Activated naive CD8-positive, alpha-beta T cell treated with anti-CD3 and anti-CD28 coated beads, Interleukin-2, amount 10 ng/mL, durations not matched to agents 7 days and 5 days (primary cell): ENCODE results near the gene YEATS2. TPM values are rescaled to one million over a fixed set of nuclear protein-coding genes. Genes with fewer than 3 reads are reported as not detected.

Source experiments
- ATAC-seq: fragments of 150-1000 bp; cut with Tn5 transposase; one replicate; pipeline ENCODE4 v1.10.0; 2021; ENCODE audit warnings: low read depth, moderate library complexity
- POLR2A ChIA-PET: fragments of 350-600 bp; sonication (Branson Sonifier 250); formaldehyde crosslinking; loops from one replicate; lab custom pipeline; 2021; ENCODE audit warnings: antibody characterized with exemption; lab: Charles Lee
- DNase-seq: peaks from one replicate; pipeline ENCODE4 v3.0.0; 2021
- H3K27ac Mint-ChIP-seq: one replicate; pipeline ENCODE4 v1.8.0; 2022; ENCODE audit warnings: mild to moderate bottlenecking, mixed read lengths
- H3K27me3 Mint-ChIP-seq: one replicate; pipeline ENCODE4 v1.8.0; 2022; ENCODE audit warnings: mild to moderate bottlenecking, moderate library complexity, mixed read lengths
- H3K36me3 Mint-ChIP-seq: one replicate; pipeline ENCODE4 v1.8.0; 2021; ENCODE audit warnings: mild to moderate bottlenecking, mixed read lengths
- H3K4me1 Mint-ChIP-seq: one replicate; pipeline ENCODE4 v1.8.0; 2021; ENCODE audit warnings: mixed read lengths
- H3K4me3 Mint-ChIP-seq: one replicate; pipeline ENCODE4 v1.8.0; 2022; ENCODE audit warnings: mild to moderate bottlenecking, moderate library complexity, mixed read lengths
- H3K9me3 Mint-ChIP-seq: one replicate; pipeline ENCODE4 v1.8.0; 2021; ENCODE audit warnings: mixed read lengths
- total RNA-seq, 2 experiments: library from RNA; stranded (reverse); gene quantifications; one replicate each; pipeline ENCODE4 v1.2.3, GENCODE V29; 2021

The YEATS2 gene
- total RNA-seq, 2 experiments from 2014 or later = 49.7 to 52.7 TPM

DNA sequence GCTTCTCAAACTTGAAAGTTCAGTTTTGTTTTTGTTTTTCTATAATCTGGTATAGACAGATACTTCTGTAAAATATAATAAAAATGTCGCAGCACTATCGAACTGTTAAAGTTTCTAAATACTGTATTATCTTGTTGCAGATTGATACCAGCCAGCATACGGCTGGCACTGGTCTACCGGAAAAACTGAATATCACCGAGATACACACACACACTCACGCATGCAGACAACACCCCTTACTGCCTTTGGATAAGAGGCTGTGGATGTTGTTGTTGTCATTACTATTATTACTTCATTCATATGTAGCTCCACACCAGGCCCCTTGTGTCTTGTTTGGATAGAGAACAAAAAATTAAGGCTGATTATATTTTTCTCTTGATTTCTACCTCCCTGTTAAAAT is 95.4 kb downstream of the YEATS2 start:
- Mint-ChIP-seq H3K4me1 (peaks cover 6% of the 10 kb centered on the region), H3K27me3 (no peaks in the 10 kb centered on the region), H3K4me3 (no peak overlapping the region), H3K36me3 (peaks cover 34% of the 10 kb centered on the region), H3K27ac (no peak overlapping the region), H3K9me3 (no peaks in the 10 kb centered on the region)
- DNase-seq (no peak), ATAC-seq (no peak)
- POLR2A ChIA-PET = no interaction called here

DNA sequence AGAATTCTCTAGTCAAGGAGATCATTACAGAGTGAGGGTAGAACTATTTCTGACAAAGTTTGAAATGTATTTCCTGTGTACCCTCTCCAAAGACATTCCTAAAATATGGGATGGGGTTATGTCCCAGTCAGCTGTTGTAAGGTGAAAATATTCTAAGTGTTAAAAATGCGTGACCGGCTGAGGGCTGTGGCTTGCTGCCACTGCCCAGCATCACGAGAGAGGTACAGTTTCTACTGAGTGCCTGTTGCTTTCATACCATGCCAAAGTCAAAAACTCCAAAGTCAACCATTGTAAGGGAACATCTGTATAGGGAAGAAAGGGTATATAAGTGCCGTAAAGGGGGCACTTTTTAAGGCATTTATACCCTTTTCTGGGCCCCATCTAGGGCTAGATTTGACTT is 96.9 kb downstream of the YEATS2 start:
- H3K9me3 Mint-ChIP-seq = no peaks in the 10 kb centered on the region
- H3K27me3 Mint-ChIP-seq = no peaks in the 10 kb centered on the region
- H3K36me3 Mint-ChIP-seq = peaks cover 34% of the 10 kb centered on the region
- ATAC-seq = no peak
- DNase-seq = no peak
- H3K4me1 Mint-ChIP-seq = peaks cover 6% of the 10 kb centered on the region
- no peak overlapping the region for H3K4me3 Mint-ChIP-seq
- H3K27ac Mint-ChIP-seq = no peak overlapping the region
- POLR2A ChIA-PET = no interaction called here

DNA sequence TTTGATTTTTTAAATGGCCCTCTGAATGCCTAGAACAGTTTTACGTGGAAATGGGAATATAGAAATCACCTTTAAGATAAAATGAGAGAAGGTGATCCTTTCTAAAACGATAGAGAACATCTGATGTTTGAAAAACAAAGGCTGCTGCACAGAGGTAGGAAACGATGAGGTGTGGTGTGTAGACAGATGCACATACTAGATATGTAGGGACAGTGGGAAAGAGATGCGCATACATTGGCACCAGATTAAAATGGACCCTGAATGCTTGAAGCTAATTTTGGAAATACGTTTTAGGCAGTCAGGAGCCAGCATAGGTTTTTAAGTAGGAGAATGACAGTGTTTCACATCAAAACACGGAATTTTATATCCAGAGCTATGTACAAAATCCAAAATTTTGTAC is 98.8 kb downstream of the YEATS2 start:
- Mint-ChIP-seq H3K27ac (no peak overlapping the region), H3K9me3 (no peaks in the 10 kb centered on the region), H3K4me1 (peaks cover 2% of the 10 kb centered on the region), H3K36me3 (peaks cover 32% of the 10 kb centered on the region), H3K4me3 (no peak overlapping the region), H3K27me3 (no peaks in the 10 kb centered on the region)
- DNase-seq (no peak), ATAC-seq (no peak)
- POLR2A ChIA-PET = no interaction called here

DNA sequence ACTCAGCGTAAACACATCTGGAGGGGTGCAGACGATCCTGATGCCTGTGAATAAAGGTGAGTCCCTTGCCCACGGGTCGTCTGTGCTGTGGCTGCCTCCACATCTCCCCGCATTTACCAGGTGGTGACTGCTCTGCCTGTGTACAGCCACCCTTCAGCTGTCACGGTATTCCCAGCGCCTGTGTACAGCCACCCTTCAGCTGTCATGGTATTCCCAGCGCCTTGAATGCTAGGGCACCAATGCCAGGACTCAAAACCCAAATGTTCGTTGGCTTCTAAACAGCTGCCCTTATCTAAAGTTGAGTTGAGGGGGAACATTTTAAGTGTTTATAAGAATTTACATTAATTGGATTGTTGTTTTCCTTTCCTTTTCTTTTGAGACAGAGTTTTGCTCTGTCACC is 100.4 kb downstream of the YEATS2 start:
- POLR2A ChIA-PET = no interaction called here
- Mint-ChIP-seq H3K4me3 (no peak overlapping the region), H3K36me3 (peaks cover 34% of the 10 kb centered on the region), H3K27ac (no peak overlapping the region), H3K4me1 (no peaks in the 10 kb centered on the region), H3K27me3 (no peaks in the 10 kb centered on the region), H3K9me3 (no peaks in the 10 kb centered on the region)
- no peak for ATAC-seq
- DNase-seq = no peak

DNA sequence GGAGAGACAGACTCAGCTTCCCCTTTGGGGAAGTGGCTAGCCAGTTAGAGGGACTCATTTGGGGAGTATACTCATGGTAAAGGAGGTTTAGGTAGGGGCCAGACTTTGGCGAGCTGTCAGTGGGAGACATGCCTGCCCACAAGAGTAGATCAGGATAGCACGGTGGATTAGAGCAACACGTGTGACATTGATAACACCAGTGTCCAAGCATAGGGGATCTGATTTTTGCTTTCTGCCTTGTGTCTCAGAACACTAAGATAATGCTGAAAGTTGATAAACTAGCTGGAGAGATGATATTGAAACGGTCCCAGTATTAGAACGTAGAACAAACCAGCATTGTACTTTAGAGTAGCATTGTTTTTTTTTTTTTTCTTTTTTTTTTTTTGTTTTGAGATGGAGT is 101.9 kb downstream of the YEATS2 start:
- Mint-ChIP-seq H3K4me1 (no peaks in the 10 kb centered on the region), H3K27ac (no peak overlapping the region), H3K36me3 (peaks cover 33% of the 10 kb centered on the region), H3K27me3 (no peaks in the 10 kb centered on the region), H3K4me3 (no peak overlapping the region), H3K9me3 (no peaks in the 10 kb centered on the region)
- POLR2A ChIA-PET = no interaction called here
- DNase-seq (no peak), ATAC-seq (no peak)

DNA sequence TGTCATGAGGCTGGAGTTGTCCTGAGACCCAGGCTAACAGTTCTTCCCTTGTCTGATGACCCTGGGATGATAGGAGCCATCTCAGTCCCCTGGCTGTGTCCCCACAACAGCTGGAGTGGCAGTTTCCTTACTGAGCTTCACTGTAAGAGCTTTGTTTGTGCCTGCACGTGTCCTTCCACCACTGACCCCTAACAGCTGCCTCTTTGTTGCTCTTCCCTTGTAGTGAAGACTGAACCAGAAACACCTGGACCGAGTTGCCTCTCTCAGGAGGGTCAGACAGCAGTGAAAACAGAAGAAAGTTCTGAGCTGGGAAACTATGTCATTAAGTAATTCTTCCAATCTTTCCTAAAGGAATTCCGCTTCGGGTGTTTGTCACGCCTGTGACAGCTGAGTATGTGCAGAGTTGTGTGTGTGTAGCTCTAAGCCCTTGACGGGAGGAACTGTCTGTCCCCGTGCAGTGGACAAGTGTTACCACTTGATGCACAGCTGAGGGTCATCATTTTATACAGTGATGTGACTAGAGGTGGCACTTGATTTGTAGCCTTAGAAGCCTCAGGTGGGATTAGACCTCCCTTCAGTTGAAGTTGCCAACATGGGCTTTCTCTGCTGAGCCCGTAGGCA is 102.8 kb downstream of the YEATS2 start:
- H3K27me3 Mint-ChIP-seq = no peaks in the 10 kb centered on the region
- peaks cover 35% of the 10 kb centered on the region for H3K36me3 Mint-ChIP-seq
- DNase-seq = no peak
- POLR2A ChIA-PET = interaction anchor here (0.9 kb wide), 1 partner anchor 8 kb away, joined by 3 read pairs; no protein-coding TSS in a partner anchor
- no peak overlapping the region for H3K27ac Mint-ChIP-seq
- no peak for ATAC-seq
- H3K4me1 Mint-ChIP-seq = no peaks in the 10 kb centered on the region
- no peak overlapping the region for H3K4me3 Mint-ChIP-seq
- no peaks in the 10 kb centered on the region for H3K9me3 Mint-ChIP-seq

DNA sequence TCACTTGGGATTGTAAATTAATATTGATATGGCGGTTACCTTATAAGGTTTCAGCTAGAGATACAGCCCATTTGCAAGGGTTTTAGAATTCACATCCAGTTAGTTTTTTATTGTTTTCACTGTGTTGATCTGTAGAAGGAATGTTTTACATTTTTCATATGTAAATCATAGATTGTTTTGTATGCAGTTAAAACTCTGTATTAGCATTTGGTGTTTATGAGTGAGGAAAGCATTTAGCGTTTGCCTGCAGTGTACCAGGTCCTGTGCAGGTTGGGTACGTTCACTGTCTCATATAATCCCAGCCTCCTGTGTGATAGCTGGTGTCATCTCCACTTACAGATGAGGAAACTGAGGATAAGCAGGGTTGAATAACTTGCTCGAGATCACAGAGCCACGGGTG is 104.0 kb downstream of the YEATS2 start:
- ATAC-seq (no peak), DNase-seq (no peak)
- Mint-ChIP-seq H3K36me3 (peaks cover 32% of the 10 kb centered on the region), H3K4me3 (no peak overlapping the region), H3K27me3 (no peaks in the 10 kb centered on the region), H3K27ac (no peak overlapping the region), H3K4me1 (no peaks in the 10 kb centered on the region), H3K9me3 (no peaks in the 10 kb centered on the region)
- POLR2A ChIA-PET = no interaction called here

DNA sequence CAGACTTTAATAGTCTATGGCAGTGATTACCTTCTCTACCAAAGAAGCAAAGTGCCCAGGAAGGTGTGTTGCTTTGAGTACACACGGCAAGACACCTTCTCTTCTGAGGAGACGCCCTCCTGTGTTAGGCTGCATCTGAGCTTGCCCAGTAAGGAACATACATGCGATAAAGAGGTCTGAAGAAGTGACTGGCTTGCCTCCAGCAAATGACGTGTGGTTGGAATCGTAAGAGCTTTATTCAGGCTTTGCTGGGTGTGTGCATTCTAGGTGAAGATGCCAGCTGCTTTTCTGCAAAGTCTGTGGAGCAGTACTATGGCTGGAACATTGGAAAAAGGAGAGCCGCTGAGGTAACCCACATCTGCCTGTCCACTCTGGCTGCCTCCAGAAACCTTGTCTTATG is 105.4 kb downstream of the YEATS2 start:
- DNase-seq (no peak), ATAC-seq (no peak)
- H3K9me3 Mint-ChIP-seq = no peaks in the 10 kb centered on the region
- POLR2A ChIA-PET = no interaction called here
- no peaks in the 10 kb centered on the region for H3K27me3 Mint-ChIP-seq
- no peak overlapping the region for H3K4me3 Mint-ChIP-seq
- H3K27ac Mint-ChIP-seq = no peak overlapping the region
- peaks cover 35% of the 10 kb centered on the region for H3K36me3 Mint-ChIP-seq
- no peaks in the 10 kb centered on the region for H3K4me1 Mint-ChIP-seq

DNA sequence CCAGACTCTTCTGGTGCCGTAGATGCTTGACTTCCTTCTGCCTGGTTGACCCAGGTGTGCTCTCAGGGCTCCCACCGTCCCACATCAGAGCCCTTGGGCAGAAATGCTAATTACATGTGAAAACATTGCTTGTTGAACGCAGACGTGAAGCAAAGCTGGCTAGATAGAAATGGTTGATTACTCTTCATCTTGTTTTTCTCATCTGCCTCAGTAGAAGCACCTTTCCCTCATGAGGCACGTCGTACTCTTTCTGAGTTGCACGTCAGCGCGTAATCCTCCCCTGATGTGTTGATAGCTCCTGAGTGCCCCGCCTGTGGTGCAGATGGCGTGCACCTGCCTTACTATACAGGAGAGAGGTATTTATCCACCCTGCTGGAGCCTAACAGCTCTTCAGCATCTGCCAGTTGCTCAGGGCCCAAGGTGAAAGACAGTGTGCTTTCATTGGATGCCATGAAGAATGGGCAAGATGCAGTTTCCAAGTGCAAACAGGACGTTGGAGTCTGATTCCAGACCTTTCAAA is 109.7 kb downstream of the YEATS2 start:
- DNase-seq (no peak), ATAC-seq (no peak)
- POLR2A ChIA-PET = no interaction called here
- Mint-ChIP-seq H3K9me3 (no peaks in the 10 kb centered on the region), H3K4me1 (no peaks in the 10 kb centered on the region), H3K4me3 (no peak overlapping the region), H3K36me3 (peaks cover 25% of the 10 kb centered on the region), H3K27ac (no peak overlapping the region), H3K27me3 (no peaks in the 10 kb centered on the region)

DNA sequence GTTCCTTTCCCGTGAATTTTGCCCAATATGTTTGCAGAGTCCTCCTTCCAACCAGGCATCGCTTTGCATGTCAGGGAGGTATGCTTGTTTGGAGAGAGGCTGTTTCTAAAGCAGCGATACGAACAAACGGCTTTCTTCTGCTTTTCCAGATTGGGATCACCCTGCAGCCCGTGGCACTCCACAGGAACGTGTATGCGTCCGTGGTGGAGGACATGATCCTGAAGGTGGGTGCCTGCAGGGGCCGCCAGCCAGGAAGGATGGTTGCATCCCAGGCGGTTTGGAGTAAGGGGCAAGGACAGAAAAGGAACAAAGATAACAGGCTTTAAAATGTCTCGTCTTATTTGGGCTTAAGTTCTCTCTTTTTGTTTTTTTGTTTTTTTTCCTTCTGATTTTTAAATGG is 110.3 kb downstream of the YEATS2 start:
- Mint-ChIP-seq H3K27ac (no peak overlapping the region), H3K4me3 (no peak overlapping the region), H3K36me3 (peaks cover 25% of the 10 kb centered on the region), H3K4me1 (no peaks in the 10 kb centered on the region), H3K27me3 (no peaks in the 10 kb centered on the region), H3K9me3 (no peaks in the 10 kb centered on the region)
- DNase-seq (no peak), ATAC-seq (no peak)
- POLR2A ChIA-PET = no interaction called here

DNA sequence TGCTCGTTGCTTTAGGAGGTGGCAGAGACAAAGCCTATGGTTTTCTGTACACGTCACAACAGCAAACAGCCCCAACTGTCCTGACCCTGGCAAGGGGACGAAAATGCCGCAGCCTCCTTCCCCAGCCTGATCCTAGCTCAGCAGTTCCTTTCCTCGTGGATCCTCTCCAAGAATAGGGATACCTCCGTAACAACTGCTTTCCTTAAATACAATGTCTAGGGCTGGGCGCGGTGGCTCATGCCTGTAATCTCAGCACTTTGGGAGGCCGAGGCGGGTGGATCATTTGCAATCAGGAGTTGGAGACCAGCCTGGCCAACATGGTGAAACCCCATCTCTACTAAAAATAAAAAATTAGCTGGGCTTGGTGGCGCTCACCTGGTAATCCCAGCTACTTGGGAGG is 110.8 kb downstream of the YEATS2 start:
- H3K4me1 Mint-ChIP-seq = no peaks in the 10 kb centered on the region
- no peaks in the 10 kb centered on the region for H3K9me3 Mint-ChIP-seq
- POLR2A ChIA-PET = no interaction called here
- H3K4me3 Mint-ChIP-seq = no peak overlapping the region
- no peak overlapping the region for H3K27ac Mint-ChIP-seq
- ATAC-seq (no peak), DNase-seq (no peak)
- H3K36me3 Mint-ChIP-seq = peaks cover 24% of the 10 kb centered on the region
- H3K27me3 Mint-ChIP-seq = no peaks in the 10 kb centered on the region

DNA sequence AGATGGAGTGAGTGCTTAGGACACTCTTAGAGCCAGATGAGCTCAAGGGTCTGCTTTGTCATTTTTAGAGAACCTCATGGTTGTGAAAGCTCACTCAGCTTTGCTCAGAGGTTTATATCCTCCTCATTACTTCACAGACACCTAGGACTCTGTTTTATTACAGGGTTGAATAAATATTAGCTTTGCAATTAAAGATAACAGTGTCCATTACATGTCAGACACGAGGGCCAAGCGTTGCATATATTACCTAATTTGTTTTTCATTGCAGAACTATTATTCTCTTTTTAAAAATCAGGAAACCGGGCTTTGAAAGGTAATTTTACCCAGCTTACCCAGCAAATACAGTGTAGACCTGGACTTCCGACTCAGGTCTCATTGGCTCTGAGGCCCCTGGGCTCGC is 111.7 kb downstream of the YEATS2 start:
- POLR2A ChIA-PET = no interaction called here
- Mint-ChIP-seq H3K9me3 (no peaks in the 10 kb centered on the region), H3K27me3 (no peaks in the 10 kb centered on the region), H3K36me3 (peaks cover 22% of the 10 kb centered on the region), H3K4me3 (no peak overlapping the region), H3K4me1 (peaks cover 1% of the 10 kb centered on the region), H3K27ac (no peak overlapping the region)
- DNase-seq = no peak
- ATAC-seq = no peak

DNA sequence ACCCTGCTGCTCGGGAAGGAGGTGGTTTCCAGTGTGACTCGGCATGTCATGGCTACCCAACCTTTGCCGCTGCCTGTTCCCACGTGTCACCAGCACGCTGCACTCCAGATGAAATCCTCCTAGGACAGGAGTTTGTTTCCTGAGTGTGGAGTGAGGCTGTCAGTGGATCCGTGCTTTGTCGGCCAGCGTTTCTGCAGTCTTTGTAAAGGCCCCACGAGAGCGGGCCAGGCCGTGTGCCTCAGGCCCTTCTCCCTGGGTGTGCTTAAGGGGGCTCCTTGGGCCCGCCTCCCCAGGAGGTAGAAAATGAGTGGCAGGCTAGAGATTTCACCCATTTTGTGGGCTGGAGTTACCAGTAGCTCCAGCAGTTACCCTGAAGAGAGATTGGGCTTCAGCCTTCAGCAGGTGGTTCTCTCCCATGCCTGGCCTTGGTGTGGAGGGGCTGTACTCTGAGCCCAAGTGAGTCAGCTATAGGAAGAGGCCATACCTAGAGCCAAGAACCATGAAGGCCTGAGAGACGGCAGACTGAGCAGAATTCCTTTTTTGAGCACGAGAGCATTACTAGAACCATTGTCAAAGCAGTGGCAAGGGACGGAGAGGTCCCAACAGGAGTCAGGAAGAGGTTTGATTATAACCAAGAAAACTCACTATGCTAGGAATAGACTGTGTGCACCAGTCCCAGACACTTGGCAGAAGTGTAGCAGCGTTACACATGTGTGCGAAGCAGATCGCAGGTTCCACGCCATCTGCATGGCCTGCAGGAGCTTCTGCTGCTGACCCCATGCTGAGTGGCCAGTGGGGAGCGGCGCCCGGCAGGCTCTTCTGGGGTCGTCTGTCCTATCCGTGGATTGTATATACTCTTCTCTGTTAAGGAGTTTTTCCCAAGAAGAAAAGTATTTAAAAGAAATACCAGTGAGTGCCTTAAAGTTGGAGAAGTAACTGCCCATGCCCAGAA is 113.3 kb downstream of the YEATS2 start:
- POLR2A ChIA-PET = no interaction called here
- Mint-ChIP-seq H3K9me3 (no peaks in the 10 kb centered on the region), H3K36me3 (peaks cover 20% of the 10 kb centered on the region), H3K27ac (peak overlapping the region; percentile 2), H3K27me3 (no peaks in the 10 kb centered on the region), H3K4me3 (no peak overlapping the region), H3K4me1 (peaks cover 11% of the 10 kb centered on the region)
- no peak for DNase-seq
- no peak for ATAC-seq

DNA sequence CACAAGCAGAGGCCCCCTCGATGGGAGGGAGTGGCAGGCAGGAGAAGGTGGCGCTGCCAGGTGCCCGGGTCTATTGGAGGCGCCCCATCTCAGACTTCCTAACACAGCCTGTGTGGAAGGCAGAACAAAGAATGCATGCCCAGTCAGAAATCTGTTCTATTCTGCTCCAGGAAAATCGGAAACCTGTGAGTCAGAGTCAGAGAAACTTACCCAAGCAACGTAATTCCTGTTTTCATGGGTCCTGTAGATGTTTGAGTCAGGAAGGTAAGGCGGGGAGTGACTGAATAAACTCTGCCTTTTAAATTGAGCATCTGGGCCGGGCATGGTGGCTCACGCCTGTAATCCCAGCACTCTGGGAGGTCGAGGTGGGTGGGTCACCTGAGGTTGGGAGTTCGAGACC is 114.0 kb downstream of the YEATS2 start:
- Mint-ChIP-seq H3K4me3 (no peak overlapping the region), H3K27ac (peak overlapping the region; percentile 2), H3K9me3 (no peaks in the 10 kb centered on the region), H3K27me3 (no peaks in the 10 kb centered on the region), H3K36me3 (peaks cover 20% of the 10 kb centered on the region), H3K4me1 (peaks cover 16% of the 10 kb centered on the region)
- no peak for ATAC-seq
- DNase-seq = no peak
- POLR2A ChIA-PET = no interaction called here
